Measurements from ENCODE around the gene ALDH3A1. TPM values are rescaled to one million over a fixed set of nuclear protein-coding genes. Genes with fewer than 3 reads are reported as not detected.

ALDH3A1 gene
- total and polyA plus RNA-seq, 8 donors = 5.8 to 689 (median 145) TPM

DNA sequence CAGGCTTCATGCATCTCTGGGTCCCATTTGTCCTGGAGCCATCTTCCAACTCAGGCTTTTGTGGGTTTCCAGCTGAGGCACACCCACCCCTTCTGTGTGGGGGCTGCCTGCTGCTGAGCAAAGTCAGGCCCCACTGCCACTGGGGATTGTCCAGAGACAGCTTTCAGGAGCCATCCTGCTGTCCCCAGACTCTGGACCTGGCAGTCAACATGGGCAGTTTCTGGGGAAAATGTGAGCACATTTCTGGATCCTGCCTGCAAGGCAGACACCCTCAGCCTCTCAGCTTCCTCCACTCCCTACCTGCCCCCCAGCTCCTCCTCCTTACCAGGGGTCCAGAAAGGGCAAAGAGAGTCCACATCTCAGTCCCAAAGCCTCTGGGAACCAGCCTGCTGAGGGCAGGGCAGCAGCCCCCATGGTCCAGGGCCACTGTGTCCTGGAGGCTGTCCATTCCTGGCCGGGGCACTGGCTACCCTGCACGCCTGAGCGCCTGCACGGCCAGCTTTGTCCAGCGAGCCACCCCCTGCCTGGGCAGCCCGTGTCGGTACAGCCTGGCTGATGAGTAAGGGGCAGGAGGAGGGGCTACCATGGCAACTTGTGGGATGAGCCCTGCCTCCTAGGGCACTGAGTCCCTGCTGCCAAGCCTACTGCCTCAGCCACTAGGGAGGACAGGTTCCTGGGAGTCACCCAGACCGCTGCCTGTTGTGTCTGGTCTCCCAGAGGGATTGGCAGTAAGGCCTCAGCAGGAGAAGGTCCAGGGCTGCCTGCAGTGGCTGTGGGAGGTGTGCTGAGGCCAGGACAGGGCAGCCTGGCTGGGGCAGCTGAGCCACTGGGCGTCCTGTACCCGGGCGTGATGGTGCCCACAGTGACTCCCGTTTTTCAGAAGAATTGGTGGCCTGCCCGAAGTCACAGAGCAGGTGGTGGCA lies 31.7 kb downstream of the ALDH3A1 start, which contains the start of gene SLC47A2:
Gene SLC47A2 (minus strand): TSS at position 477 of the 923 bp plus-strand sequence. CDS start 29 bp downstream, at position 448.
- no peaks in the 10 kb centered on the region for H3K27me3 ChIP-seq
- 73 to 100% (median 85%) methylated on average over 1 to 13 of the region's 13 CpGs for WGBS, 5 donors
- H3K4me1 ChIP-seq = peaks cover 8 to 33% (median 21%) of the 10 kb centered on the region in 4 donors
- DNase-seq = no peak
- no peak within 1 kb of the TSS for H3K27ac ChIP-seq
- H3K4me3 ChIP-seq = no peak within 1 kb of the TSS
- H3K9me3 ChIP-seq = no peaks in the 10 kb centered on the region
- no peaks in the 10 kb centered on the region for H3K36me3 ChIP-seq
- TF ChIP-seq, protein P1, sequence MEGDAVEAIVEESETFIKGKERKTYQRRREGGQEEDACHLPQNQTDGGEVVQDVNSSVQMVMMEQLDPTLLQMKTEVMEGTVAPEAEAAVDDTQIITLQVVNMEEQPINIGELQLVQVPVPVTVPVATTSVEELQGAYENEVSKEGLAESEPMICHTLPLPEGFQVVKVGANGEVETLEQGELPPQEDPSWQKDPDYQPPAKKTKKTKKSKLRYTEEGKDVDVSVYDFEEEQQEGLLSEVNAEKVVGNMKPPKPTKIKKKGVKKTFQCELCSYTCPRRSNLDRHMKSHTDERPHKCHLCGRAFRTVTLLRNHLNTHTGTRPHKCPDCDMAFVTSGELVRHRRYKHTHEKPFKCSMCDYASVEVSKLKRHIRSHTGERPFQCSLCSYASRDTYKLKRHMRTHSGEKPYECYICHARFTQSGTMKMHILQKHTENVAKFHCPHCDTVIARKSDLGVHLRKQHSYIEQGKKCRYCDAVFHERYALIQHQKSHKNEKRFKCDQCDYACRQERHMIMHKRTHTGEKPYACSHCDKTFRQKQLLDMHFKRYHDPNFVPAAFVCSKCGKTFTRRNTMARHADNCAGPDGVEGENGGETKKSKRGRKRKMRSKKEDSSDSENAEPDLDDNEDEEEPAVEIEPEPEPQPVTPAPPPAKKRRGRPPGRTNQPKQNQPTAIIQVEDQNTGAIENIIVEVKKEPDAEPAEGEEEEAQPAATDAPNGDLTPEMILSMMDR (IDR thresholded peaks at IDR 0.05) = no peak
- no peak for TF ChIP-seq POLR2AphosphoS5 (IDR thresholded peaks at IDR 0.05)
- TF ChIP-seq EP300 (IDR thresholded peaks at IDR 0.05) = no peak
- TF ChIP-seq POLR2A (IDR thresholded peaks at IDR 0.05) = no peak
- intact Hi-C loops (cut with DNase I; ENCODE audit: low total_unique reads) = no loop called here

DNA sequence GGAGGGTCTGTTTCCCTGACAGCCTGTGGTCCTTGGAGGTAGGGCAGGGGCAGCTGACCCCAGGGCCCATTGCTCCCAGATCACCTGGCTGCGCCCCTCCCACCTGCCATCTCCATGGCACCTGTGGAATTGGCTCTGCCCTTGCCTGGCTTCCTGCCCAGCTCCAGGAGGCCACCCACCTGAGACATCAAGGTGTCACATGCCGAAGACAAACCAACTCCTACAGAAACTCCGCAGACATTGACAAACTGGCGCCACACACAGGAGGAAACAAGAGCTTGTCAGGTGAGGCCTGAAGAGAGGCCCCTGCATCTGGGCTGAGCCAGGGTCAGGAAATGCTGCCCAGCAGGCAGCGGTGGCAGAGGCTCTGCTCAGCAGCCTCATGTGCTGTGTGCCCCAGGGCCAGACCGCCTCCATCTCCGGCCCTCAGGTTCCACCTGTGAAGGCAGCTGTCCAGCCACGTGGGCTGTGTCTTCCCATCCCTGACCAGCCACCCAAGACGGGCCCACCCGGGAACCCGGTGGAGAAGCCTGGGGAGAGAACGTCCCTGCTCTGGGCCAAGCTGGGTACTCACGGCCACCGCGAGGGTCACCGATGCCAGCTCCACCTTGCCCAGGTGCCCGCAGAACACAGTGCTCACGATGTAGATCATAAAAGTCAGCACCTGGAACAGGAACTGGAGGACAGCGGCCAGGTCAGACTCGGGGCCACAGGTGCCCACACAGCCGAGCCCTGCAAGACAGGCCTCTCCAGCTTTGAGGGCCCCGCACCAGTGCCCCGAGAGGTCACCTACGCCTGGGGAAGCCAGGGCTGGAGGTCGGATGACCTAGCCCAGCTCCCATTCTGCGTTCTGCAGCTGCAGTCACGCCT lies 33.3 kb downstream of the ALDH3A1 start:
- no peak overlapping the region for H3K27ac ChIP-seq
- H3K27me3 ChIP-seq = no peaks in the 10 kb centered on the region
- H3K4me1 ChIP-seq = peaks cover 0 to 17% (median 8%) of the 10 kb centered on the region in 4 donors
- no peaks in the 10 kb centered on the region for H3K9me3 ChIP-seq
- intact Hi-C loops (cut with DNase I; ENCODE audit: low total_unique reads) = no loop called here
- H3K4me3 ChIP-seq = no peak overlapping the region
- TF ChIP-seq, protein P1 (IDR thresholded peaks at IDR 0.05) = no peak
- no peak for TF ChIP-seq POLR2AphosphoS5 (IDR thresholded peaks at IDR 0.05)
- TF ChIP-seq POLR2A (IDR thresholded peaks at IDR 0.05) = no peak
- TF ChIP-seq EP300 (IDR thresholded peaks at IDR 0.05) = no peak
- DNase-seq = no peak
- WGBS, 5 donors = 88 to 90% (median 90%) methylated on average over 6 to 27 of the region's 27 CpGs
- H3K36me3 ChIP-seq = no peaks in the 10 kb centered on the region

DNA sequence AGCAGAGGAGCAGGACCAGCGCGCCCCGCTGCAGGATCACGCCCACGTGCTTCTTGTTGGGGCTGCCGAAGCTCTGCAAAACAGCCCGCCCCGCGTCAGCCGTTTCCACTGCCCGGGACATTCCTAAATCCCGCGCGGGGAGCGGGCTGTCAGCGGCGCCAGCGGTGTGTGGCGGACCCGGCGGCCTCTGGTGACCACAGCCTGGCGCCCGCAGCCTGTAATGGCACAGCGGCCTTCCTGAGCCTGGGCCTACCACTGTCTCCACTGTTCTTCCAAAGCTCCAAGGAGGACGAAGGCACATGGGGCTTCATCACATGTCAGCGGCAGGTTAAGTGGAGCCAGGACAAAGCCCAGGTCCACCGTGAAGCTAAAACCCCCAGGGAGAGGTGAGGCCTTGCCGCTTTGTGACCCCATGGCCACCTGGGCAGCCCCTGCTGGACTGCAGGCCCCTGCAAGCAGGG lies 34.2 kb downstream of the ALDH3A1 start:
- DNase-seq = no peak
- Histone ChIP-seq H3K27me3 (no peaks in the 10 kb centered on the region), H3K9me3 (no peaks in the 10 kb centered on the region), H3K36me3 (no peaks in the 10 kb centered on the region), H3K4me1 (peaks cover 0 to 9% (median 4%) of the 10 kb centered on the region in 4 donors), H3K4me3 (no peak overlapping the region), H3K27ac (no peak overlapping the region)
- intact Hi-C loops (cut with DNase I; ENCODE audit: low total_unique reads) = no loop called here
- 89 to 95% (median 92%) methylated on average over 11 to 28 of the region's 28 CpGs for WGBS, 5 donors
- TF ChIP-seq, protein P1 (IDR thresholded peaks at IDR 0.05) = no peak
- TF ChIP-seq EP300 (IDR thresholded peaks at IDR 0.05) = no peak
- TF ChIP-seq POLR2AphosphoS5 (IDR thresholded peaks at IDR 0.05) = no peak
- no peak for TF ChIP-seq POLR2A (IDR thresholded peaks at IDR 0.05)

DNA sequence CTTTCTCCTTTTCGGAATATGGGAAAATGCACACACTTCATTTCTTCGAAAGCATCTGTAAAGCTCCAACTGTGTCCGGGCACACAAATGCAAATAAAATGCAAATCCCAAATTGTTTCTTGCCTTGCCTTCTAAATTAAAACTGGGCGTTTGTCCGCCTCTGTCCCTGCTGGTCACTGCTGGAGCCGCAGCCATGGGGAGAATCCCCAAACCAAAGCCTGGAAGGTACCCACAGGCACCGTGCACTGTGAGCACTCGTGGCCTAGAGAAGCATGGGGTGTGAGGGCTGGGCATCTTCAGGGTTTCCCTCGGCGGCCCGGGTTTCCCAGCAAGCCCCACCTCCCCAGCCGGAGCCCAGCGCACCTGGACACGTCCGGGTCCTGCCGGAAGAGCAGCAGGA lies 34.6 kb downstream of the ALDH3A1 start:
- TF ChIP-seq POLR2AphosphoS5 (IDR thresholded peaks at IDR 0.05) (no peak), EP300 (IDR thresholded peaks at IDR 0.05) (no peak), POLR2A (IDR thresholded peaks at IDR 0.05) (no peak)
- TF ChIP-seq, protein P1 (IDR thresholded peaks at IDR 0.05) = no peak
- H3K27ac ChIP-seq = no peak overlapping the region
- intact Hi-C loops (cut with DNase I; ENCODE audit: low total_unique reads) = no loop called here
- DNase-seq = no peak
- no peak overlapping the region for H3K4me3 ChIP-seq
- no peaks in the 10 kb centered on the region for H3K27me3 ChIP-seq
- 80 to 89% (median 86%) methylated on average over 9 to 16 of the region's 16 CpGs for WGBS, 5 donors
- no peaks in the 10 kb centered on the region for H3K9me3 ChIP-seq
- peaks cover 0 to 5% (median 1%) of the 10 kb centered on the region in 4 donors for H3K4me1 ChIP-seq
- no peaks in the 10 kb centered on the region for H3K36me3 ChIP-seq

Measured in stomach (tissue), 9 donors.